Mucosa of descending colon (tissue), 3 donors: ENCODE results near the gene GALR2. TPM values are rescaled to one million over a fixed set of nuclear protein-coding genes. Genes with fewer than 3 reads are reported as not detected.

Experiments used
- ATAC-seq: fragments of 200-7000 bp; cut with Tn5 transposase; one replicate; pipeline ENCODE4 v1.9.1; 2020; ENCODE audit warnings: mild to moderate bottlenecking, moderate library complexity
- DNase-seq, 3 donors: peaks; one replicate each; pipeline ENCODE4 v3.0.0-alpha.2; 2020
- H3K36me3 ChIP-seq: fragments of 200-600 bp; one replicate; pipeline ENCODE4 v1.8.0; 2021; ENCODE audit warnings: low read depth, mild to moderate bottlenecking
- H3K4me1 ChIP-seq: fragments of 200-600 bp; one replicate; pipeline ENCODE4 v1.8.0; 2021; ENCODE audit warnings: low read depth, mild to moderate bottlenecking
- H3K4me3 ChIP-seq: fragments of 200-600 bp; one replicate; pipeline ENCODE4 v1.8.0; 2021; ENCODE audit warnings: mild to moderate bottlenecking
- H3K9me3 ChIP-seq: fragments of 200-600 bp; one replicate; pipeline ENCODE4 v1.8.0; 2021; ENCODE audit warnings: mild to moderate bottlenecking
- intact Hi-C, 2 donors: fragments of 100-400 bp; cut with DNase I in 1 of 2; cut with micrococcal nuclease in 1 of 2; formaldehyde crosslinking; loops; one replicate each; pipeline versions ENCODE4 v1.11.0 to v1.11.1; 2022; cut with DNase I, micrococcal nuclease
- total RNA-seq, 3 donors: library from RNA; stranded (reverse); fragmentation: NEBNext Ultra II Directional in 2 of 3; extraction: Animal tissue kit (Norgen Biotek cat#: 25700) in 2 of 3; gene quantifications; one replicate each; pipeline versions ENCODE4 v1.2.1 to v1.2.4, GENCODE V29; 2021 to 2023
- TF ChIP-seq, protein P1 (sequence below): fragments of 200-600 bp; IDR thresholded peaks from one replicate; pipeline ENCODE4 v1.8.0; 2022; ENCODE audit warnings: antibody characterized with exemption, mild to moderate bottlenecking
- donor health status: DM: no; HTN: no; CAD: no; lungs with moderate emphysema.
- donor health status: DM: no; HTN: no; CAD: no.
- donor health status: DM: no; HTN: yes; CAD: no.

GALR2 gene
- total RNA-seq, 3 donors from 2014 or later = 4.2 TPM; not detected in 2

DNA sequence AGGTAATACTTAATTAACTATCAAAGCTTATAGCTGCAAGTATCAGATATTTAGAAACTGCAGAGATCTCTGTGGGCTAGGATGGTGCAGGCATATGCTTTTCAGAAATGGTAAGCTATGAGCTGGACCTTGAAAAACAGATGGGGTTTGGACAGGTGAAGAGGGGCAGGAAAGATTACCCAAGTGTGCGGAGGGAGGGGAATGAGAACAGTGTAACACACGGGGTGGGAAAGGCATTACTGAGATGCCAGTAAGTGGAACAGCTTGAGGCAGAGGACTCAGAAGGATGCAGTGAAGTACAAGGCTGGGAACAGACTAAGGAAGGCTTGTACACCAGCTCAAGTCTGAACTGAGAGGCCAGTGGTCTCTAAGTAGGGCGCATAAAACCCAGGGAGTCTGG, 25.3 kb upstream of the GALR2 start:
- H3K9me3 ChIP-seq = no peaks in the 10 kb centered on the region
- DNase-seq (no peak), ATAC-seq (no peak)
- no peaks in the 10 kb centered on the region for H3K4me1 ChIP-seq
- TF ChIP-seq, protein P1, sequence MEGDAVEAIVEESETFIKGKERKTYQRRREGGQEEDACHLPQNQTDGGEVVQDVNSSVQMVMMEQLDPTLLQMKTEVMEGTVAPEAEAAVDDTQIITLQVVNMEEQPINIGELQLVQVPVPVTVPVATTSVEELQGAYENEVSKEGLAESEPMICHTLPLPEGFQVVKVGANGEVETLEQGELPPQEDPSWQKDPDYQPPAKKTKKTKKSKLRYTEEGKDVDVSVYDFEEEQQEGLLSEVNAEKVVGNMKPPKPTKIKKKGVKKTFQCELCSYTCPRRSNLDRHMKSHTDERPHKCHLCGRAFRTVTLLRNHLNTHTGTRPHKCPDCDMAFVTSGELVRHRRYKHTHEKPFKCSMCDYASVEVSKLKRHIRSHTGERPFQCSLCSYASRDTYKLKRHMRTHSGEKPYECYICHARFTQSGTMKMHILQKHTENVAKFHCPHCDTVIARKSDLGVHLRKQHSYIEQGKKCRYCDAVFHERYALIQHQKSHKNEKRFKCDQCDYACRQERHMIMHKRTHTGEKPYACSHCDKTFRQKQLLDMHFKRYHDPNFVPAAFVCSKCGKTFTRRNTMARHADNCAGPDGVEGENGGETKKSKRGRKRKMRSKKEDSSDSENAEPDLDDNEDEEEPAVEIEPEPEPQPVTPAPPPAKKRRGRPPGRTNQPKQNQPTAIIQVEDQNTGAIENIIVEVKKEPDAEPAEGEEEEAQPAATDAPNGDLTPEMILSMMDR = no peak
- H3K36me3 ChIP-seq = peaks cover 8% of the 10 kb centered on the region
- intact Hi-C loops = no loop called here
- H3K4me3 ChIP-seq = no peak overlapping the region

DNA sequence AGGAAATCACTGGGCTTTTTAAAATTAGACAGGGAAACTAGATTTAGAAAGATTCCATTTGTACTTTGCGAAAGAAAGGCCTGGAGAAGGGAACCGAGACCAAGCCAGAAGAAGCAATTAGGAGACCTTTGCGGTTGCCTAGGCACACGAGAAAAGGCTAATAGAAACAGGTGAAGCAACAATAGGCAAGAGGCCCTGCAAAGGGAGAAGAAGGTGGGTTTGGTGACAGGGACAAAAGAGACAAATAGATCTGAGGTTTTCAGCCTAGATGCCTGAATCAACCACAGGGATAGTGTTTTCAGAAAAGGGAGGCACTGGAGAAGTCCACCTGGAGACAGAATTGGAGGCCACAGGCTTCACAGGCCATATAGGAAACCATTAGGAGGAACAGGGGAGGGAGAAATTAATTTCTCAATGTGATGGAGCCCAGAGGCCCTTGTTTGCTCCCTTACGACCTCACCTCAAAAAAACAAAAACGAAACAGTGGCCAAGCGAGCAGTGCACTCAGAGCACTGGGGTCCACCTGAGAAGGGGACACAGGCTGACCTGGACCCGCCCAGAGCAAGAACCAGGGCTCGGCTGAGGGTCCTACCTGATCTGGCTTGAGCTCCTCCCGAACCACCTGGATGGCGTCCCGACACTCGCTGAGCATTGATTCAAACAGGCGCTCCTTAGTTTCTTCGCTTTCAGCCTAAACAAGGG, 24.6 kb upstream of the GALR2 start:
- Histone ChIP-seq H3K4me1 (no peaks in the 10 kb centered on the region), H3K36me3 (peaks cover 8% of the 10 kb centered on the region), H3K4me3 (no peak overlapping the region), H3K9me3 (no peaks in the 10 kb centered on the region)
- TF ChIP-seq, protein P1 = no peak
- ATAC-seq = no peak
- no peak for DNase-seq
- intact Hi-C loops = no loop called here

DNA sequence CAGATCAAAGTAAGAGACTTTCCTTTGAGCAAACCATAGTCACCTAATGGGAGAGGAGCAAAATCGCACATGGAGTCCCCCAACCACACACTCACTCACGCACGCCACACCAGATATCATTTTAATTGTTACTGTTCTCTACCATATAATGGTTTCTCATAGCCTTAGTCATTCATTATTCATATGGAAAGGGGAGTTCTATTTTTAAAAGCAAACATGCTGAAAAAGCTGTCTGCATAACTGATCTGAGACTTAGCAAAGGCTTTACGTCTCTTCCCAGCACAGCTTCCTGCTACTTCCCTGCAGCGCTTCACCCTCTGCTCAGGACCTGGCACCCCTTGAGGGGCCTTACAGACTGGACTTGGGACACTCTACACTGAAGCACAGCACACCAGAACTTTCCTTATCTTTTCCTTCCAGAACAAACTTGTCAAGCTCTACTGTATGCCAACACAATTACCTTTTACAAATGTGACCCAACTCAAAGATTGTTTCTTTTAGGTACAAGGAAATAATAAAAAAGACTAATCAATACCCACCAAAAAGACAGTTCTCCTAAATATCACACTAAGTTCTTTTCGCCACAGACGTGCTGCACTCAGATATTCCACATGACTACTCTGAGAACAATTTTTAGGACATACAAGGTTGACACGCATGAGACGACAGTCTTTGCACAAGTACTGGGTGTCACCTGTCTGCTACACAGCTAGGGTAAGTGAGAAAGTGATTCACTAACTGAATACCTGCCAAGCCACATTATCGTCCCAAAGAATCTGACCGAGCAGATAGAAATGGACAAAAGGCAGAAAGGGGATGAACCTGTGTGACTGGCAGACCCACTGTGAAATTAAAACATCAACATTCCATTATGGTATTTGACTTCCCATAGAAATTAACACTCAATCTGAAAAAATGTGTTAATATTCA, 23.8 kb upstream of the GALR2 start:
- TF ChIP-seq, protein P1 = no peak
- DNase-seq (no peak), ATAC-seq (peak; percentile 76)
- H3K9me3 ChIP-seq = no peaks in the 10 kb centered on the region
- peaks cover 8% of the 10 kb centered on the region for H3K36me3 ChIP-seq
- intact Hi-C loops = no loop called here
- no peaks in the 10 kb centered on the region for H3K4me1 ChIP-seq
- H3K4me3 ChIP-seq = no peak overlapping the region

DNA sequence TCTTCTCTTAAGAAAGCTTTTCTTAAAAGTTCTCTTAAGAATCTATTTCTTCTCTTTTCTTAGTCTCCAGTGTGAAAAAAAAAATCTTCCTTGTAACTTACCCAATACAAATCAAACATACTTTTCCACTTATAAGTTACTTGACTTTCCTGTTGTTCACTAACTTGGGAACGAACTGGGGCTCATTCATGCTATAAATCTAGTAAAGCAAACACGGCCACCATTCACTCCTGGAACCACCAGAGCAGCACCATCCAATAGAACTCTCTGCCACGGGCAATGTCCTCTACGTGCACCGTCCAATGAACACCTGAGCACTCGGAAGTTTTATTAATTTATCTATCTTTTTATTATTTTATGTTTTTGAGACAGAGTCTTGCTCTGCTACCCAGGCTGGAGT, 23.0 kb upstream of the GALR2 start:
- Histone ChIP-seq H3K4me3 (no peak overlapping the region), H3K36me3 (peaks cover 11% of the 10 kb centered on the region), H3K9me3 (no peaks in the 10 kb centered on the region), H3K4me1 (no peaks in the 10 kb centered on the region)
- ATAC-seq (peak; percentile 69), DNase-seq (no peak)
- intact Hi-C loops = no loop called here
- TF ChIP-seq, protein P1 = no peak

DNA sequence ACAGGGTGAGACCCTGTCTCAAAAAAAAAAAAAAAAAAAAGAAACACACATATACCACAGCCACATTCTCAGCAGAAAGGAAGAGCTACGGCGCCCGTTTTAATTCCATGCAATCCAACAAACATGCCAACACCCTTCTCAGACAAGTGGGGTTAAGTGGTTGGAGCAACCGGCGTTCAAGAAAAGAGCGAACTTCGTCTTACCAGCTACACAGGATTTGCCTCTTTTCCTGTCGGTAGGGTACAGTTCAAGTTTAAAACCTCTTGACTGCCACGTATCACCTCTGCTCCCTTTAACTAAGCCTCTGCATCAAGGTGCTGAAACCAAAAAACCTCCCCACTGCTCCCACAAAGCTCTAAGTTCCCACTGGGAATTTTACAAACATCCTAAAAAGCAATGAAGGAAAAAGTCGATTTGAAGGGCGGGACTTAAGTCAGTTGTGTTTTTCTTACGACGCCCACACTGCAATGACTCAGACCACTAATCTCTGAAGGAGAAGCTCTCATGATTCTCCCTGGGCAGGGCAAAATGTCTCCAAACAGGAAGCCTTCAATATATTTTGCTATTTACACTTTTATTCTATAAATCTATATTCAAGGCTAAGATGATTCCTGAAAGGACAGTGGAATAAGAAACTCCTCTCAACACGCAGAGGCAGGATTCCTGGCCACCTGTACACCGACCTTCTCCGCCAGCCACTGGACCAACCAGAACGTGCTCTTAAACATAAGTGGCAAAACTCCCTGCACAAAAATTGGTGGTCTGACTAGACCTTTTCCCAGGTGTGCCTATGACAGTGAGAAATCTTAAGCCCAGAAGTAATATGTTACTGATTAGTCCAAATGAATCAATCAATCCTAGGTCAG, 21.1 kb upstream of the GALR2 start:
- intact Hi-C loops = no loop called here
- ATAC-seq = peak; percentile 43
- H3K4me1 ChIP-seq = no peaks in the 10 kb centered on the region
- peaks cover 14% of the 10 kb centered on the region for H3K36me3 ChIP-seq
- no peaks in the 10 kb centered on the region for H3K9me3 ChIP-seq
- TF ChIP-seq, protein P1 = no peak
- DNase-seq = no peak
- no peak overlapping the region for H3K4me3 ChIP-seq
